A673 (cell line): ENCODE data around the gene MAP4K4.

Experiments used
- CTCF ChIP-seq: fragments of 300-800, 200-600 bp; sonication (generic); conservative IDR thresholded peaks from 2 replicates; pipeline ENCODE4 v1.5.1; 2017; ENCODE audit warnings: low read depth, mild to moderate bottlenecking, antibody characterized with exemption, low read length, moderate library complexity, mixed read lengths
- EZH2 ChIP-seq: fragments of 200-600 bp; sonication (generic); IDR thresholded peaks from 2 replicates; pipeline ENCODE4 v1.6.1; 2017; ENCODE audit warnings: borderline replicate concordance, low read depth, mild to moderate bottlenecking, mixed read lengths, antibody characterized with exemption, low read length; ENCODE audit not compliant: poor library complexity, severe bottlenecking

- no peak for TF ChIP-seq CTCF
- no peak for TF ChIP-seq EZH2
Measured at GRCh38 chr2:101850991-101851390, 153.5 kb downstream of the MAP4K4 start.
